Upper lobe of right lung (tissue), 1 donor: ENCODE results near the gene GPC5. TPM values are rescaled to one million over a fixed set of nuclear protein-coding genes. Genes with fewer than 3 reads are reported as not detected.

ENCODE experiments used
- ATAC-seq: fragments of 200-7000 bp; cut with Tn5 transposase; one replicate; pipeline ENCODE4 v1.9.1; 2020; ENCODE audit warnings: mild to moderate bottlenecking, moderate library complexity
- DNase-seq: peaks from one replicate; pipeline ENCODE4 v3.0.0-alpha.2; 2020
- H3K27ac ChIP-seq: fragments of 200-600 bp; one replicate; pipeline ENCODE4 v1.8.0; 2022
- H3K27me3 ChIP-seq: fragments of 200-600 bp; one replicate; pipeline ENCODE4 v1.8.0; 2022; ENCODE audit warnings: mild to moderate bottlenecking
- H3K36me3 ChIP-seq: fragments of 200-600 bp; one replicate; pipeline ENCODE4 v1.8.0; 2022
- H3K4me1 ChIP-seq: fragments of 200-600 bp; one replicate; pipeline ENCODE4 v1.8.0; 2022
- H3K4me3 ChIP-seq: fragments of 200-600 bp; one replicate; pipeline ENCODE4 v1.8.0; 2022; ENCODE audit warnings: mild to moderate bottlenecking
- H3K9me3 ChIP-seq: fragments of 200-600 bp; one replicate; pipeline ENCODE4 v1.8.0; 2022
- CTCF ChIP-seq: fragments of 200-600 bp; IDR thresholded peaks from one replicate; pipeline ENCODE4 v1.8.0; 2022; ENCODE audit warnings: antibody characterized with exemption
- intact Hi-C: fragments of 100-400 bp; cut with DNase I; formaldehyde crosslinking; loops from one replicate; pipeline ENCODE4 v1.11.0; 2022
- total RNA-seq: library from RNA; stranded (reverse); fragmentation: NEBNext Ultra II Directional; extraction: Animal tissue kit (Norgen Biotek cat#: 25700); gene quantifications from one replicate; pipeline ENCODE4 v1.2.1, GENCODE V29; 2021
- donor health status: DM: no; HTN: yes; CAD: no; lungs with severe emphysema.

Gene GPC5
- total RNA-seq, 1 donor from 2014 or later, result 8.1 TPM

DNA sequence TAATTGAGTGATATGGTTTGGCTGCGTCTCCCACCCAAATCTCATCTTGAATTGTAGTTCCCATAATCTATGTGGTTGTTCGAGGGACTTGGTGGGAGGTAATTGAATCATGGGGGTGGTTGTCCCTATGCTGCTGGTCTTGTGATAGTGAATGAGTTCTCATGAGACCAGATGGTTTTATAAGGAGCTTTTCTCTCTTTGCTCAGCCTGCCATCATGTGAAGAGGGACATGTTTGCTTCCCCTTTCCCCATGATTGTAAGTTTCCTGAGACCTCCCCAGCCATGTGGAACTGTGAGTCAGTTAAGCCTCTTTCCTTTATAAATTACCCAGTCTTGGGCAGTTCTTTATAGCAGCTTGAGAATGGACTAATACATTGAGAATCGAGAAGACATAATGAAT is 480.1 kb downstream of the GPC5 start:
- no peaks in the 10 kb centered on the region for H3K4me1 ChIP-seq
- intact Hi-C loops, result no loop called here
- no peaks in the 10 kb centered on the region for H3K9me3 ChIP-seq
- no peak for DNase-seq
- TF ChIP-seq CTCF, result no peak
- no peaks in the 10 kb centered on the region for H3K36me3 ChIP-seq
- no peak overlapping the region for H3K27ac ChIP-seq
- H3K27me3 ChIP-seq, result no peaks in the 10 kb centered on the region
- H3K4me3 ChIP-seq, result no peak overlapping the region
- ATAC-seq, result no peak

DNA sequence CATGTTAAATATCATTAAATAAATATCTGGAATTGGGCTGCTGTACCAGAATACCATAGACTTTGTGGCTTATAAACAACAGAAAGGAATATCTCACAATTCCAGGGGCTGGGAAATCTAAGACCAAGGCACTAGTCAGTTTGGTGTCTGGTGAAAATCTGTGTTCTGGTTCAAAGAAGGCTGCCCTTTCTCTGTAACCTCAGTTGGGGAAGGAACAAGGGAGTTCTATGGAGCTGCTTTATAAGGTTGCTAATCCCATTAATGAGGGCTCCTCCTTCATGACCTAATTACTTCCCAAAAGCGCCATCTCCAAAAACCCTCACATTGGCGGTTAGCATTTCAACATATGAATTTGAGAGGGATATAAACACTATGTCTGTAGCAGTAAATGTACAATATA is 480.9 kb downstream of the GPC5 start:
- Histone ChIP-seq H3K9me3 (no peaks in the 10 kb centered on the region), H3K27ac (no peak overlapping the region), H3K36me3 (no peaks in the 10 kb centered on the region), H3K4me3 (no peak overlapping the region), H3K27me3 (no peaks in the 10 kb centered on the region), H3K4me1 (no peaks in the 10 kb centered on the region)
- intact Hi-C loops, result no loop called here
- TF ChIP-seq CTCF, result no peak
- DNase-seq (no peak), ATAC-seq (no peak)

GRCh38 chr13:91882918-91883317 is 484.5 kb downstream of the GPC5 start:
- Histone ChIP-seq H3K27ac (no peak overlapping the region), H3K36me3 (no peaks in the 10 kb centered on the region), H3K27me3 (no peaks in the 10 kb centered on the region), H3K4me3 (no peak overlapping the region), H3K4me1 (no peaks in the 10 kb centered on the region), H3K9me3 (no peaks in the 10 kb centered on the region)
- ATAC-seq (no peak), DNase-seq (no peak)
- TF ChIP-seq CTCF, result no peak
- intact Hi-C loops, result no loop called here

DNA sequence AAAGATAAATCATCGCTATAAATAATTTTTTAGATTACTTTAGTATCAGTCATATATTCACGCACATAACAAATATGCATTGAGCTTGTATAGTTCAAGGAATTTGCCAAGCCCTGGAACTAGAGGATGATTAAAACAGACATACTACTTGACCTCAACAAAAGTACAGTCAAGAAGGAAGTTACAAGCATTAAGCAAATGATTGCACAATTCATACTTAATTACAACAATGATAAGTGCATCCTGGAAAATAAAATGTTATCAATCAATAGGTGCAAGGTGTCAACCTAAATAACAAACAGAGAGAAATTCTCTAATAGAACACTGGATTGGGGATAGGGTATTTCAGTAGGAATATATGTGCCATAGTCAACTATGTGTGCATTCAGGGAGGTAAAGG is 491.2 kb downstream of the GPC5 start:
- Histone ChIP-seq H3K9me3 (no peaks in the 10 kb centered on the region), H3K27ac (no peak overlapping the region), H3K27me3 (no peaks in the 10 kb centered on the region), H3K4me3 (no peak overlapping the region), H3K4me1 (no peaks in the 10 kb centered on the region), H3K36me3 (no peaks in the 10 kb centered on the region)
- intact Hi-C loops, result no loop called here
- no peak for TF ChIP-seq CTCF
- DNase-seq (no peak), ATAC-seq (no peak)

DNA sequence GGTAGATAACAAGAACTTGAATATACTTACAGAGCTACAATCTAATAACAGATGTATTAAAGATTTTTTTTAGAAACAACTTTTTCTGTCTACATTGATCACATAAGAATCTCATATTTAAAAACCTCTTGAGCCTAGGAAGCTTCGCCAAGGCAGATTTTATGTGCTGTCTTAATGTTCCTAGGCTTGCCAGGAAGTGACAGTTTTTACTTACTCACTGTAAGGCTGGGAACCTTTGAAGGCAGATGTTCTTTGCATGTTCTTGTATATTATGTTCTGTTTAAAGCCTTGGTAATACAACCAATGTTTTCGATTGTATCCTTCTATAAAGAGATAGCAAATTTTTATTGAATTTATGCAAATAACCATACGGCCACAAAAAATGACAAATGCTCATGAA is 492.7 kb downstream of the GPC5 start:
- no peak for ATAC-seq
- Histone ChIP-seq H3K4me3 (no peak overlapping the region), H3K27ac (no peak overlapping the region), H3K27me3 (no peaks in the 10 kb centered on the region), H3K36me3 (no peaks in the 10 kb centered on the region), H3K4me1 (no peaks in the 10 kb centered on the region), H3K9me3 (no peaks in the 10 kb centered on the region)
- DNase-seq, result no peak
- TF ChIP-seq CTCF, result no peak
- intact Hi-C loops, result no loop called here

DNA sequence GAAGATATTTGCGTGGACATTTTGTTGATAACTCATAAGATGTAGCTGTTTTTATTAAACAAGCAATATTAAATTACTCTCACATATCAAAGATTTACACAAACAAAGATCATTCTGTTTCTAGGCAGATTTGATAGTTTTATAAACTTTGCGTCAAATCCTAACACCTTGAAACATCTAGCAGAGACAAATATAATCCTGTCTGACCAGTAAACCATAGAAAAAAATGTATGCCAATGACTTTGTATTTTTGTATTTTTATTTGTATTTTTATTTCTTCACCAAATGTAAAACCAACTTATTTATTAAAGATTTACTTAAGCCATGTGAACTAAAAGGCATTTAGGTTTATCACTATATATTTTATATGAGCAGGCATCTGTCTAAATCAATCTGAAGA is 494.6 kb downstream of the GPC5 start:
- Histone ChIP-seq H3K36me3 (no peaks in the 10 kb centered on the region), H3K4me3 (no peak overlapping the region), H3K4me1 (no peaks in the 10 kb centered on the region), H3K27ac (no peak overlapping the region), H3K27me3 (no peaks in the 10 kb centered on the region), H3K9me3 (no peaks in the 10 kb centered on the region)
- ATAC-seq (no peak), DNase-seq (no peak)
- no peak for TF ChIP-seq CTCF
- intact Hi-C loops, result no loop called here
